H1 (cell line): ENCODE measurements around the gene PTER. TPM values are rescaled to one million over a fixed set of nuclear protein-coding genes. Genes with fewer than 3 reads are reported as not detected.

Experiments used
- CREB1 ChIP-seq: IDR thresholded peaks from 2 replicates; pipeline ENCODE4 v1.6.1; 2012; ENCODE audit warnings: inconsistent platforms
- polyA plus RNA-seq, 7 experiments: library from polyadenylated mRNA; depleted of rRNA in 3 of 7; stranded (reverse) in 5 of 7; unstranded in 2 of 7; fragments of >200 nt in 5 of 7; fragments of 200-250 nt in 2 of 7; gene quantifications; 1 replicate in 5 of 7; 2 replicates in 1 of 7; 4 replicates in 1 of 7; pipeline versions ENCODE4 v1.2.1 to v1.2.3, GENCODE V29; 2011 to 2013; ENCODE audit warnings: missing spikeins in 2 of 7, mixed read lengths in 2 of 7
- total RNA-seq: library from RNA; stranded (reverse); fragmentation: NEBNext Ultra II Directional; extraction: Animal tissue kit (Norgen Biotek cat#: 25700); gene quantifications from 2 replicates; pipeline ENCODE4 v1.2.1, GENCODE V29; 2021
- TF ChIP-seq, protein P1 (sequence below): IDR thresholded peaks from 2 replicates; pipeline ENCODE4 v1.6.1; 2012; ENCODE audit warnings: low read length, inconsistent platforms

The PTER gene
- total and polyA plus RNA-seq, 2 of the 8 experiments (the other 6 are each of a cell fraction or from before 2014, with no cell fraction given) = 4.4 to 7.8 TPM

DNA sequence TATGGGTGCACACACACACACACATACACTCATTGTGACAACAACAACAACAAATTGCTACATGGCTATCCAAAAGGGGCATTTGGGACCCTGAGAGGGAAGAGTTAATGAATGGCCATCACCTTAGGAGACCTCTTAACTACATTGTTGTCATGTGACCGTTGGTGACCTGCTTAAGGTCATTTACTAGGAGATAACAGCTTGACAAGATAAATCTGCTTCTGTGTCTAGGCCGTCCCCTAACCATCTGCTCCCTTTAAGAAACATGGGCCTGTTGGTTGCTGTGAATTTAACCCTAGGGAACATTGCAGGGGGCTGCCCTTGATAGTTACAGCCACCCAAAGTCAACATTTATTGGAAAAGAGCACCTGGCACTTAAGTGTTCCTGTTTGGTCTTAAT, 55.1 kb downstream of the PTER start (continued):
- TF ChIP-seq, protein P1, sequence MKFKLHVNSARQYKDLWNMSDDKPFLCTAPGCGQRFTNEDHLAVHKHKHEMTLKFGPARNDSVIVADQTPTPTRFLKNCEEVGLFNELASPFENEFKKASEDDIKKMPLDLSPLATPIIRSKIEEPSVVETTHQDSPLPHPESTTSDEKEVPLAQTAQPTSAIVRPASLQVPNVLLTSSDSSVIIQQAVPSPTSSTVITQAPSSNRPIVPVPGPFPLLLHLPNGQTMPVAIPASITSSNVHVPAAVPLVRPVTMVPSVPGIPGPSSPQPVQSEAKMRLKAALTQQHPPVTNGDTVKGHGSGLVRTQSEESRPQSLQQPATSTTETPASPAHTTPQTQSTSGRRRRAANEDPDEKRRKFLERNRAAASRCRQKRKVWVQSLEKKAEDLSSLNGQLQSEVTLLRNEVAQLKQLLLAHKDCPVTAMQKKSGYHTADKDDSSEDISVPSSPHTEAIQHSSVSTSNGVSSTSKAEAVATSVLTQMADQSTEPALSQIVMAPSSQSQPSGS = no peak
- TF ChIP-seq CREB1 = no peak
